Measurements from ENCODE around the gene B3GNT5.
"Not testable (repeated sequence)": the region's sequence is repeated elsewhere in the genome, so short reads cannot be mapped to it uniquely, and the experiment has no call there.

B3GNT5 gene, protein sequence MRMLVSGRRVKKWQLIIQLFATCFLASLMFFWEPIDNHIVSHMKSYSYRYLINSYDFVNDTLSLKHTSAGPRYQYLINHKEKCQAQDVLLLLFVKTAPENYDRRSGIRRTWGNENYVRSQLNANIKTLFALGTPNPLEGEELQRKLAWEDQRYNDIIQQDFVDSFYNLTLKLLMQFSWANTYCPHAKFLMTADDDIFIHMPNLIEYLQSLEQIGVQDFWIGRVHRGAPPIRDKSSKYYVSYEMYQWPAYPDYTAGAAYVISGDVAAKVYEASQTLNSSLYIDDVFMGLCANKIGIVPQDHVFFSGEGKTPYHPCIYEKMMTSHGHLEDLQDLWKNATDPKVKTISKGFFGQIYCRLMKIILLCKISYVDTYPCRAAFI

DNA sequence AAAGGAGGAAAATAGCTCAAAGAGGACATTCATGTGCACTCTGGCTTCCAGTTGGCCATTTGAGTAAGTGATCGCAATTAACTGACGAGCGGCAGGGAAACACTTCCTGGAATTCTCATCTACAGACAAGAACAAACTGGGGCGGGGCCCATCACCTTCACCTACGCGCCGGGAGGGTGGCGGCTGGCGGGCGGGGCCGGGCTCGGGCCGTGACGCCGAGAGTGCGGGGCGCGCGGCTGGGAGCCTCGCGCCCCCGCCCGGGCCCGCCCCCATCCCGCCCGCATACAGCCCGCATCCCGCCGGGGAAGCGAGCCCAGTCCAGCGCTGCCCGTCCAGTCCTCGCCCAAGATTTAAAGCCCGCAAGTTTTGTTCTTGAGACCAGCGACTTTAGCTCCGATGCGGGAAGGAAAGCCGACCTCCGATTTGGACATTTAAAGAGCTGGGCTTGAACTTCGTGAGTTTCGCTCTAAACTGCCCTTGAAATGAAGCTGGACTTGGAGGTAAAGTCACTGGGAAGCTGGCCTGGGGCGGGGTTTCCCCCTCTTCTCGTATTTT lies at the start of gene B3GNT5:
Gene B3GNT5 (plus strand): TSS at position 281 of the 555 bp plus-strand sequence. CDS start 16,546 bp downstream, outside the sequence.
- no peak for DNase-seq

- no peak for DNase-seq
These were observed 49.4 kb upstream of the B3GNT5 start for GRCh38 chr3:183203670-183204069.

- DNase-seq = no peak
These were observed 44.8 kb upstream of the B3GNT5 start for GRCh38 chr3:183208260-183208659.

DNA sequence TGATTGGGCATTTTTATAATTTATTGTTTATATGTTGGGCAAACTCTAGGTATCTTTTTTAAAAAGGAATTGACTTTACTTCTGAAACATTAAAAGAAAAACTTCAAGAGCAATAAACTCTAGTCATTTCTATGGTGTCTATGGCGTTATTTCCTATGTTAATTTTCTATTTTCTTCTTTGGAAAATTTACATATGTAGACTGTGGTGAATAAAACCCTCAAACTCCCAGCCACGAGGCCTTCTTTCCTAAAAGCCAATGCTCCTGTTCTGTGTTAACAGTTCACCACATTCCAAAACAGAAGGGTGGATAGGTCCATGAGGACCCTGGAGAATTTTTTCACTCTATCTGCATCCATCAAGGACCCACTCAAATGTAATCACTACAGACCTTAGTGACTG lies 44.3 kb upstream of the B3GNT5 start:
- no peak for DNase-seq

DNA sequence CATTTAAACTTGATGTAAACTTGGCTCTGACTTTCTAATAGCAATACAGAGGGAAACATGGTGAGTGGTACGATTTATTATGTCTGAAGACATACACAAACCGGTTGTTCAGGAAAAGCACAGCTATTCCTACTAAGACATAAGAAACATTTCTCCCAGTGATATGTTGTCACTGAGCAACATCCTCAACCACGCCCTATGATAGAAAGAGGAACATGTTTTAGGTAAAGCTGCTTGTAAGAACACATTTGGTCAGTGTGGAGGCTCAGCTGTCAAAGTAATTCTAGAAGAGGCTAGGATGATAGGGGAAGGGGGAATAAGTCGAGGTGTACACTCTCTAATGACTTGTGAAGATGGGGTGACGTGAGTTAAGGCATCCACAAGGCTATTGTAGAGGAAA lies 42.7 kb upstream of the B3GNT5 start:
- no peak for DNase-seq

DNA sequence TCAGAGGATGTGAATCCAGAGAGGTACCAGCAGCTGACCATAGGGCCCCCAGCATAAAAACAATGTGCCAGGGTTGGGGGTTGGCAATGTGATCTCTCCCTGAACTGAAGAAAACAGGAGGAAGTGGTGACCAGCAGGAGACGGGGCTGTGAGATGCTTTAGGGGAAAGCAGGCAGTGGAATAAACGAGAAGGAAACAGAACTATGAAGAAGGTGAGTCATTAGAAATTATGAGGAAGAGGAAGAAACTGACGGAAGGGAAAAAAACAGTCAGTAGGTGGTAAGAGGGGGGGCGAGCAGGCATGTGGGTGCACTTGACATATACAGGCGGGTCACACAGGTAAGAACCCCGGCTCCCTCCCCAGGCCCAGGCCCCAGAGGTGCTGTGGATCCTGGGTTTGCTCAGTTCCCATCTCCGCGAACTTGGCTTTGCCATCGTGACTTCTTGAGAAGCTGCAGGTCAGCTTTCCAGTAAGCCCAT lies 42.2 kb upstream of the B3GNT5 start:
- no peak for DNase-seq

GRCh38 chr3:183211352-183211751 lies 41.7 kb upstream of the B3GNT5 start:
- DNase-seq = no peak

DNA sequence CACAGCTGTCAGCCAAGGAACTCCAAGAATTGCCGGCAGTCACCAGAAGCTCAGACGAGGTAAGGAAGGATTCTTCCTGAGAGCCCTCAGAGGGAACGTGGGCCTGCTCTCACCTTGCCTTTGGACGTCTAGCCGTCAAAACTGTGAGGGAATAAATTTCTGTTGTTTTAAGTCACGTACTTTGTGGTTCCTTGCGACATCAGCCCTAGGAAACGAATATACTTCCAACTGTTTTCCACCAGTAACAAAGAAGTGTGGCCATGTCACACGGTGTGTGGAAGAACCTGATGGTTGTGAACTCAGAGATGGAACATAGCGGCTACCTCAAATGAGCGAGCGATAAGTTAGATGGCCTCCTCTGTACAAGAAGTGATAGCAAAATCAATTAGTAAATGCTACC lies 41.0 kb upstream of the B3GNT5 start:
- DNase-seq = no peak

DNA sequence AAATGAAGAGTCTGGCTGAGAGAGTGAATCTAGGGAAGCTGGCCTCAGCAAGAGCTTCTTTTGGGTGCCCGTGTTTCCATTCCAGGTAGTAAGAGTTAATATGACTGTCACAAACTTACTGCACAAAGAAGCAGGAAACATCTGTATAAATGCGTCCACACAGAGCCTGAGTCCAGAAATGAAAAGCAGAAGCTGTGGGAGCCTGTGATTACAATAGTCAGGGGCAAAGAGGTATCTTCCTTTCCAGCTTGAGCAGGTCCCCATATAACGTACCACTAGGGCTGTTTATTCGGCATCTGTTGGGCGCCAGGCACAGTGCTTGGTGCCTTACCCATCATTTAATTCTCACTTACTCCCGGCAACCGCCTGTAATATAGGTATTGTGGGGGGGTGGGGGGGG lies 40.5 kb upstream of the B3GNT5 start:
- DNase-seq = no peak

- no peak for DNase-seq
These were observed 39.4 kb upstream of the B3GNT5 start for GRCh38 chr3:183213415-183214276.

GRCh38 chr3:183214277-183214612 lies 38.8 kb upstream of the B3GNT5 start:
- no peak for DNase-seq

- no peak for DNase-seq
These were observed 37.4 kb upstream of the B3GNT5 start for GRCh38 chr3:183215591-183216202.

- no peak for DNase-seq
These were observed 35.3 kb upstream of the B3GNT5 start for GRCh38 chr3:183217548-183218332.

DNA sequence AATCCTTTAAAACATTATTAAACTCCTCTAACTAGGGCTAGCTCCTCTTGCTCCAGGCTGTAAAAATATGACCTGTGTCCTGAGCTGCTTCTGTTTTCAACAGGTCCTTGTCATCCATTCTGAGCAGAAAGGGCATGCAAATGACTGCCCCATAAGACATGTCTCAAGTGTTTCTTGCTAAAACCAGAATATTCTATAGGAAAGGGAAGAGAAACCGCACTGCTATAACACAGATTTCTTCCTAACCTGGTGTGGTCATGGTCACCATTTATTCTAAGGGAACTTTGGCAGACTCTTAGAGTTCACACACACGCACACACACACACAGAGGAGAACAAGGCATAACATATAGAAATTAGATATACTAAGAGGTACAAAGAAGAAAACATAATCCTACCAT lies 34.2 kb upstream of the B3GNT5 start:
- DNase-seq = no peak

DNA sequence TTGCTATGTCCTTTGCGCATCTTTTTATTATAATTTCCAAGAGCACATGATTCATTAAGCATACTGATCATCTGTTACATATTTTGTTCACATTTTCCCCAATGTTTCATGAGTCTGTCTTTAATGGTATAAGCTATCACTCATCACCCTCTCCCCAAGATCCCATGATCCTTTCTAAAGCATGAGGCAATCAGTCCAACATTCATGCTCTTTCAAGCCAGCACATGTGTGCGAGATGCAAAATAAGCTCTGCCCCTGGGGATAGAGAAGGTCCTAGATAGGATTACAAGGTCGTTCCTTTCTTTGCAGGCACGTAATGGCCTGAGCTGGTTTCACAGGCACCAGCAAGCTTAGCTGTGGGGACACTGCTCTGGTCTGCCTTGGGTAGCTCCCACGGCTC lies 32.2 kb upstream of the B3GNT5 start:
- no peak for DNase-seq

DNA sequence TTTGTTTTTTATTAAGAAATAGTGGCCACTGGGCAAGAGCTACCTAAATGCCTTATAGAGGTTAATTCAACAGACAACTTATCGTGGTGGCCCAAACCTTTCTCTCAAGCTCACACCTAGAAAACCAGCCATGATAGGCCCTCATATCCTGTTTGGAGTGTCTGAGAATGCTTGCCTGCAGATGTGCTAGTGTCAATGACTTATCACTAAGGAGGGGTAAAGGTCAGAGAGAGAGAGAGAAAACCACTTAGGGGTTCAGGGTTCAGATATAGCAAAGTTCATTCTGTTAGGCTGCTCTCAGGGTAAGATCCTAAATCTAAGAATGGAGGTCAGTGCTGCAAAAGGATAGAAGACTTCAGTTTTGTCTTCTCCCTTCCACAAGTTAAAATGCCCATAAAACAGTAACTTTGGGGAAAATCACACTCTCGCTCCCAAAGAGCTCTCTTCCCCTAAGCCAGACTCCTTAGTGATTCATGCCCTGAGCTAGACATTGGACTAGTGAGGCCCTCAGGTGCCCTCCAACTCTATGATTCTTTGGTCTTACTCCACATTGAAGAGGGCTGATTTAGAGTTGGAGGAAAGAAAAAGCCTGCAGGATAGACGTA lies 30.3 kb upstream of the B3GNT5 start:
- DNase-seq = no peak

- DNase-seq = no peak
These were observed 28.7 kb upstream of the B3GNT5 start for GRCh38 chr3:183224180-183224970.

DNA sequence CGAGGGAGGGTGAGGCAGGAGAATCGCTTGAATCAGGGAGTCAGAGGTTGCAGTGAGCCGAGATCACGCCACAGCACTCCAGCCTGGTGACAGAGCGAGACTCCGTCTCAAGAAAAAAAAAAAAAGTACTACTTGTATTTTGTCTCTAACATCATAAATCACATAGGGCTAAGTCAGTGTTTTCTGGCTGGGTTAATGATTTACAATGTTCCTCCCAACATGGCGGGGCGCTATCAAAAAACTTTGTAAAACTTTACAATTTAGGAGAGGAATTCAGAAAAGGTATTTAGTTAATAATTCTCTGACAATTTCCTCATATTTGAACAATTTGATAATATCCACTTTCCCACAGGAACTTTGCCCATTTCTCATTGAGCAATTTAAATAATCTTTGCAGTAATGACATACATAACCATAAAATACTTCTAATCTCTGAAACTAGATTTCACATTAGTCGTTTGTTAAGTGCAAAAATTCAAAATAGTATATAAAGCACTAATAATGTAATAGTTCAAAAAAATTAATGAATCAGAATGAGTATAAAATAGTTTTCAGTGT lies 26.6 kb upstream of the B3GNT5 start:
- no peak for DNase-seq

- DNase-seq = no peak
These were observed 25.5 kb upstream of the B3GNT5 start for GRCh38 chr3:183227586-183227985.

- no peak for DNase-seq
These were observed 23.9 kb upstream of the B3GNT5 start for GRCh38 chr3:183229178-183229577.

DNA sequence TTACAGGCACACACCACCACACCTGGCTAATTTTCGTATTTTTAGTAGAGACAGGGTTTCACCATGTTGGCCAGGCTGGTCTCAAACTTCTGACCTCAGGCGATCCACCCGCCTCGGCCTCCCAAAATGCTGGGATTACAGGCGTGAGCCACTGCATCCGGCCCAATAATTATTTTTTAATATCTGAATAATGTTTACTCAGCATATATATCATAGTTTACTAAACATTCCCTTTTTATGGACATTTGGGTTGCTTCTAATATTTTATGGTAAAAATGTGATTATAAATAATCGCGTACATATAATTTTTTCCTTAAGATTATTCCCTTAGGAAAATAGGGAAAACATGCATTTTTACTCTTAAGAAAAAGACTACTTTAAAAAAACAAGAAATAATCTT lies 22.8 kb upstream of the B3GNT5 start:
- not testable (repeated sequence) for DNase-seq

Data from NCI-H524 treated with DMSO at 0.1 percent for 48 hours (cell line).